HFFc6 (cell line): ENCODE measurements around the gene ZSWIM1. TPM values are rescaled to one million over a fixed set of nuclear protein-coding genes. Genes with fewer than 3 reads are reported as not detected.

ENCODE experiments used
- DNase-seq: peaks from one replicate; pipeline ENCODE4 v3.0.0-alpha.2; 2018
- H3K27ac Mint-ChIP-seq: 2 replicates; pipeline ENCODE4 v1.8.0; 2020; ENCODE audit warnings: mild to moderate bottlenecking, mixed read lengths
- H3K27me3 Mint-ChIP-seq: 2 replicates; pipeline ENCODE4 v1.8.0; 2021; ENCODE audit warnings: mild to moderate bottlenecking, moderate library complexity, mixed read lengths; ENCODE audit not compliant: insufficient read depth
- H3K36me3 Mint-ChIP-seq: 2 replicates; pipeline ENCODE4 v1.8.0; 2021; ENCODE audit warnings: low read depth, mixed read lengths
- H3K4me1 Mint-ChIP-seq: 2 replicates; pipeline ENCODE4 v1.8.0; 2020; ENCODE audit warnings: low read depth, mixed read lengths
- H3K4me3 Mint-ChIP-seq: 2 replicates; pipeline ENCODE4 v1.8.0; 2020; ENCODE audit warnings: mild to moderate bottlenecking, moderate library complexity, mixed read lengths
- H3K9me3 Mint-ChIP-seq: 2 replicates; pipeline ENCODE4 v1.8.0; 2020; ENCODE audit warnings: mild to moderate bottlenecking, mixed read lengths
- total RNA-seq, 6 experiments: library from RNA; stranded (reverse); fragmentation: NEBNext Ultra II Directional; extraction: Animal tissue kit (Norgen Biotek cat#: 25700); gene quantifications; 2 replicates in 1 of 6; 3 replicates in 5 of 6; pipeline ENCODE4 v1.2.3, GENCODE V29; 2021
- TF ChIP-seq, protein P1 (sequence below): fragments of 200-600 bp; sonication (generic); IDR thresholded peaks from 2 replicates; pipeline ENCODE4 v1.5.0; 2021; ENCODE audit warnings: antibody characterized with exemption, mild to moderate bottlenecking

Gene ZSWIM1
- total RNA-seq, 6 experiments from 2014 or later, result 9.8 to 11.7 (median 10.3) TPM

DNA sequence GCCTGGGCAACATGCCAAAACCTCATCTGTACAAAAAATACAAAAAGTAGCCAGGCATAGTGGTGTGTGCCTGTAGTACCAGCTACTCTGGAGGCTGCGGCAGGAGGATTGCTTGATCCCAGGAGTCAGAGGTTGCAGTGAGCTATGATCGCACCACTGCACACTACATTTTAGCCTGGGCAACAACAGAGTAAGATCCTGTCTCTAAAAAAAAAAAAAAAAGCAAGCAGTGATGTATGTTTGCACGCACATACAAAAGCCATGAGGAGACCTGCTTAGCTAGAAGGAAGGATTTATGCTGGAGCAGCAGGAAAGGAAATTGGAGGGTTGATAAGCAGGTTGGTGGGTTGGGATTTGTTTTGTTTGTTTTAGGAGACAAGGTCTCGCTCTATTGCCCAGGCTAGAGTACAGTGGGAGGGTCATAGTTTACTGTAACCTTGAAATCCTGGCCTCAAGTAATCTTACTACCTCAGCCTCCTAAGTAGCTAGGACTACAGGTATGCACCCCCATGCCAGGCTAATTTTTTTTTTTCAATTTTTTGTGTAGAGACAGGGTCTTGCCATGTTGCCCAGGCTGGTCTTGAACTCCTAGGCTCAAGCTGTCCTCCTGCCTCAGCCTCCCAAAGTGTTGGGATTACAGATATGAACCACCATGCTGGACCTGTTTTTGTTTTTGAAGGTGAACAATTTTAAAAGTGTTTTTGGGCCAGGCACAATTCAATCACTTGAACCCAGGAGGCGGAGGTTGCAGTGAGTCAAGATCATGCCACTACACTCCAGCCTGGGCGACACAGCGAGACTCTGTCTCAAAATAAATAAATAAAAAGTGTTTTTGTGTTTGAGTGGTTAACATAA, 19.6 kb upstream of the ZSWIM1 start:
- H3K4me3 Mint-ChIP-seq, result no peak overlapping the region
- TF ChIP-seq, protein P1, sequence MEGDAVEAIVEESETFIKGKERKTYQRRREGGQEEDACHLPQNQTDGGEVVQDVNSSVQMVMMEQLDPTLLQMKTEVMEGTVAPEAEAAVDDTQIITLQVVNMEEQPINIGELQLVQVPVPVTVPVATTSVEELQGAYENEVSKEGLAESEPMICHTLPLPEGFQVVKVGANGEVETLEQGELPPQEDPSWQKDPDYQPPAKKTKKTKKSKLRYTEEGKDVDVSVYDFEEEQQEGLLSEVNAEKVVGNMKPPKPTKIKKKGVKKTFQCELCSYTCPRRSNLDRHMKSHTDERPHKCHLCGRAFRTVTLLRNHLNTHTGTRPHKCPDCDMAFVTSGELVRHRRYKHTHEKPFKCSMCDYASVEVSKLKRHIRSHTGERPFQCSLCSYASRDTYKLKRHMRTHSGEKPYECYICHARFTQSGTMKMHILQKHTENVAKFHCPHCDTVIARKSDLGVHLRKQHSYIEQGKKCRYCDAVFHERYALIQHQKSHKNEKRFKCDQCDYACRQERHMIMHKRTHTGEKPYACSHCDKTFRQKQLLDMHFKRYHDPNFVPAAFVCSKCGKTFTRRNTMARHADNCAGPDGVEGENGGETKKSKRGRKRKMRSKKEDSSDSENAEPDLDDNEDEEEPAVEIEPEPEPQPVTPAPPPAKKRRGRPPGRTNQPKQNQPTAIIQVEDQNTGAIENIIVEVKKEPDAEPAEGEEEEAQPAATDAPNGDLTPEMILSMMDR, result no peak
- H3K9me3 Mint-ChIP-seq, result no peaks in the 10 kb centered on the region; the same call in 1 of the 2 replicates
- peaks cover 3% of the 10 kb centered on the region; the same call in 1 of the 2 replicates for H3K27me3 Mint-ChIP-seq
- DNase-seq, result no peak
- H3K27ac Mint-ChIP-seq, result no peak overlapping the region
- H3K4me1 Mint-ChIP-seq, result peaks cover 35% of the 10 kb centered on the region
- H3K36me3 Mint-ChIP-seq, result peaks cover 16% of the 10 kb centered on the region

DNA sequence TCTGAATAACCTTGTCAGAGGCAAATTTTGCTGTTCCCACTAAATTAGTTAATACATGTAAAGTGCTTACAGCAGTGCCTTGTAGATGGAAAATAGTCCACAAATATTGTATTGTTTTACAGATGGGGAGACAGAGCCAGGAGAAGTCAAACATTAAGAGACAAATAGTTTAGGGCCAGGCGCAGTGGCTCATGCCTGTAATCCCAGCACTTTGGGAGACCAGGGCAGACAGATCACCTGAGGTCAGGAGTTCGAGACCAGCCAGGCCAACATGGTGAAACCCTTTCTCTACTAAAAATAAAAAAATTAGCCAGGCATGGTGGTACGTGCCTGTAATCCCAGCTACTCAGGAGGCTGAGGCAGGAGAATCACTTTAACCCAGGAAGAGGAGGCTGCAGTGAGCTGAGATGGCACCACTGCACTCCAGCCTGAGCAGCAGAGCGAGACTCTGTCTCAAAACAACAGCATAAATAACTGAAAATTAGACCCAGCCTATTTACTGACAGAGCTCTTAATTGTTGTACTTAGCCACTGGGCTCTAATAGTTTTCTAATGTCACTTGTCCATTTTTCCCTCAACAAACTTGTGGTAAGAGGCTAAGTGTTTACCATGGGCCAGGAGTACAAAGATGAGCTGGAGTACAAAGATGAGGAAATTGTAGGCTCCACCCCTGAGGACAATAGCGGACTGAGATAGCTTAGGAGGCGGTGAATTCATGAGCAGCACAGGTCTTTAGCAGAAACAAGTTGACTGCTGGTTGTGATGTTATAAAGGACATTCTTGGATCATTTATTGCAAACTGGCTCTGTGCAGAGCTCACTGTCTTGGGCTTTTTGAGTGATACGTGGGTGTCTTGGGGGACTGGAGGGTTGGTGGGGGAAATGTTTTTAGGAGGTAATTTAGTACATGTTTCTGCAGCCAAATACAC, 17.2 kb upstream of the ZSWIM1 start:
- no peak overlapping the region for H3K4me3 Mint-ChIP-seq

DNA sequence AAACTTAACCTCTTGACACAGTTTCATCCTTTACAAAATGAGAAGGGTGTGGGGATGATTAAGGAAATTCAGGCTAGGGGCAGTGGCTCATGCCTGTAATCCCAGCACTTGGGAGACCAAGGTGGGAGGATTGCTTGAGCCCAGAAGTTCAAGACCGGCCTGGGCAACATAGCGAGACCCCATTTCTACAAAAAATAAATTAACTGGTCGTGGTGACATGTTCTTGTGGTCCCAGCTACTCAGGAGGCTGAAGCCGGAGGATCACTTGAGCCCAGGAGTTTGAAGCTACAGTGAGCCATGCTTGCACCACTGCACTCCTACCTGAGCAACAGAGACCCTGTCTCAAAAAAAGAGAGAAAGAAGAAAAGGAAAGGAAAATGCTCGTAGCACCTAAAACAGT, 14.6 kb upstream of the ZSWIM1 start:
- Mint-ChIP-seq H3K4me1 (peaks cover 21% of the 10 kb centered on the region), H3K9me3 (no peaks in the 10 kb centered on the region), H3K27me3 (no peaks in the 10 kb centered on the region), H3K4me3 (no peak overlapping the region), H3K36me3 (no peaks in the 10 kb centered on the region), H3K27ac (peak overlapping the region; percentile 97)
- TF ChIP-seq, protein P1, result no peak
- DNase-seq, result no peak

More for the DNA sequence above, 17.2 kb upstream of the ZSWIM1 start:
- H3K36me3 Mint-ChIP-seq, result peaks cover 12% of the 10 kb centered on the region
- TF ChIP-seq, protein P1, result no peak
- H3K4me1 Mint-ChIP-seq, result peaks cover 40% of the 10 kb centered on the region
- H3K27ac Mint-ChIP-seq, result no peak overlapping the region
- no peaks in the 10 kb centered on the region; the same call in 1 of the 2 replicates for H3K9me3 Mint-ChIP-seq
- H3K27me3 Mint-ChIP-seq, result no peaks in the 10 kb centered on the region
- no peak for DNase-seq

DNA sequence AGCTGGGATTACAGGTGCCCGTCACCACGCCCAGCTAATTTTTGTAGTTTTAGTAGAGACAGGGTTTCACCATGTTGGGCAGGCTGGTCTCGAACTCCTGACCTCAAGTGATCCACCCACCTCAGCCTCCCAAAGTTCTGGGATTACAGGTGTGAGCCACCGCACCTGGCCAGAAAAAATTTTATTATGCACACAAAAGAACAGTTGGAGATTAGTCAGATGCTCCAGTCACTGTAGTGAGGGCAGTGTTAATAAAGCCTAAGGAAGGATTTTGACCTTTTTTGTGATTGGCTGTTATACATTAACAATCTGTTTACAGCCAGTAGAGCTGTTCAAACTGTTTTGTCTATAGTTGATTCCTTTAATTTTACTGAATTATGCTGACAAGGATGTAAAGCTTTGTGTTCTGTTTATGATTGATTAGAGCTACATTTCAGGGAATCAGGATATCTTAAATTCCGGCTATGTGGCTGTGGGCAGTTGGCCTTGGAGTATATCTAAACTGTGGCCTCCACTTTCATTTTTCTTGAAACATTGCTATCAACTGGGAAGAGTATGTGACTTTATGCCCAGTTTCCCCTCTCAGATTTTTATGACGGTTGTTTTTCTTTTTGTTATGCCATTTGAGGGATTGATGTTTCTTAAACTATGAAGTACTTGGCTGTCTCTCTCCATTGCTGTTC, 13.8 kb upstream of the ZSWIM1 start:
- Mint-ChIP-seq H3K4me1 (peaks cover 21% of the 10 kb centered on the region), H3K9me3 (no peaks in the 10 kb centered on the region), H3K27ac (peak overlapping the region; percentile 97), H3K4me3 (peak overlapping the region; percentile 50), H3K36me3 (no peaks in the 10 kb centered on the region), H3K27me3 (no peaks in the 10 kb centered on the region)
- TF ChIP-seq, protein P1, result no peak
- DNase-seq, result no peak

DNA sequence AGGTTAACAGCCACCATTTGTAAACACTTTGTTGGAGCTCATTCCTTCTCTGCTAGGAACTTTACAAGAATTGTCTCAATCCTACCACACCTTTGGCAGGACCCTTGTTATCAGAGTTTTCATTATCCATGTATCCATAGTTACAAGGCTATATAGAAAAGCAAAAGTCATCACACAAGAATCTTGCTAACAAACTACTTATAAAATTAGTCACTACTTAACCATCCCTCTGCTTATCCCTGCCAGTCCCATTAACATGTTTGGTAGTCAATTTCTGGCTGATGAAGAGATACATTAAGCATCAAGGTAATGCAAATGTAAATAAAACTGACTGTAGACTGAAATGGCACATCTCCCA, 13.2 kb upstream of the ZSWIM1 start:
- Mint-ChIP-seq H3K27ac (peak overlapping the region; percentile 97), H3K9me3 (no peaks in the 10 kb centered on the region)

More for the DNA sequence above, 13.2 kb upstream of the ZSWIM1 start:
- Mint-ChIP-seq H3K27me3 (no peaks in the 10 kb centered on the region), H3K36me3 (no peaks in the 10 kb centered on the region), H3K4me3 (peak overlapping the region; percentile 50), H3K4me1 (peaks cover 21% of the 10 kb centered on the region)
- DNase-seq, result peak; percentile 87
- TF ChIP-seq, protein P1, result no peak
